HL-60/S4 treated with phorbol 12-myristate 13-acetate at 8.2 ng/mL for 4 days and 3 days (cell line): ENCODE measurements around the gene VCY.
"Not testable (repeated sequence)": the region's sequence is repeated elsewhere in the genome, so short reads cannot be mapped to it uniquely, and the experiment has no call there.

Source experiments
- in situ Hi-C: fragments of 300-500 bp; cut with MboI; formaldehyde crosslinking; loops from 2 replicates; pipeline ENCODE4 v1.15.0; 2022; ENCODE audit warnings: low sequenced_read_pairs

VCY gene

DNA sequence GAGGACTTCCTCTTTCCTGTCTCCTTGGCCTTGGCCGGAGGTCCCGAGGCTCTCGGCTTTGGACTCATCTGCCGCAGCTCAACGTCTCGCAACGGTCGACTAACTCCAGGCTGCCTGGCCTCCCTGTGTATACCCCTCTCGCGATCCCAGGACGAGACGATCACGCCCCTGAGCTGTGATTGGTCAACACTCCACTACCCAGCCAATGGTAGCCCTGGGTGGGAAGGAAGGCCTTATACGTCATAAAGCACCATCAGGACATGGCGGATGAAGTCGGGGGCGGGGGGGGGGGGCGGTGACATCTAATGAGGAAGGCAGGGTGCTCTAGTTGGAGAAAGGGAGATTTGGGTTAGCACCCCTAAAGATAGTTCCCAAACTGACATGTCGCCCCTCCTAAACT is at the start of gene VCY:
VCY (minus strand) TSS at position 101 of the 400 bp plus-strand sequence; CDS start at position 68, 33 bp downstream.
- in situ Hi-C loops: not testable (repeated sequence)

DNA sequence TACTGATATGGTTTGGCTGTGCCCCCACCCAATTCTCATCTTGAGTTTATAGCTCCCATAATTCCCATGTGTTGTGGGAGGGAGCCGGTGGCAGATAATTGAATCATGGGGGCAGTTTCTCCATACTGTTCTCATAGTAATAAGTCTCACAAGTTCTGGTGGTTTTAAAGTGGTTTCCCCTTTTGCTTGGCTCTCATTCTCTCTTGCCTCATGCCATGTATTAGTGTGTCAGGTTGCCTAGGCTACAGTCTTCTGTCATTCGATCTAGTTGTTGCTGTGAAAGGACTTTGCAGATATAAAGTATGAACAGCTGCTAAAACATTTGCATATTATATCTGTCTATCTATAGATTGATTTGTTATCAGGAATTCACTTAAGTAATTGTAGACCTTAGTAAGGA is 44.1 kb upstream of the VCY start:
- in situ Hi-C loops: not testable (repeated sequence)

DNA sequence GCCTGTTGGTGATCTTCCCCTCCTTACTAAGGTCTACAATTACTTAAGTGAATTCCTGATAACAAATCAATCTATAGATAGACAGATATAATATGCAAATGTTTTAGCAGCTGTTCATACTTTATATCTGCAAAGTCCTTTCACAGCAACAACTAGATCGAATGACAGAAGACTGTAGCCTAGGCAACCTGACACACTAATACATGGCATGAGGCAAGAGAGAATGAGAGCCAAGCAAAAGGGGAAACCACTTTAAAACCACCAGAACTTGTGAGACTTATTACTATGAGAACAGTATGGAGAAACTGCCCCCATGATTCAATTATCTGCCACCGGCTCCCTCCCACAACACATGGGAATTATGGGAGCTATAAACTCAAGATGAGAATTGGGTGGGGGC is 25.6 kb upstream of the VCY start:
- in situ Hi-C loops: not testable (repeated sequence)

- in situ Hi-C loops: not testable (repeated sequence)
Measured at GRCh38 chrY:13942406-13942805, 43.9 kb downstream of the VCY start.
